NCI-H345 (cell line): ENCODE results near the gene USP36.

ENCODE experiments used
- DNase-seq: peaks from one replicate; lab custom pipeline; 2025; lab: John Stamatoyannopoulos, UW

The USP36 gene

GRCh38 chr17:78836420-78837021, 4.1 kb downstream of the USP36 start:
- DNase-seq, result no peak

- DNase-seq, result no peak
Observed at GRCh38 chr17:78834571-78834970, 6.0 kb downstream of the USP36 start.

- DNase-seq, result no peak
Observed at GRCh38 chr17:78832541-78832810, 8.1 kb downstream of the USP36 start.

GRCh38 chr17:78831688-78832540, 8.7 kb downstream of the USP36 start:
- DNase-seq, result no peak

- no peak for DNase-seq
Observed at GRCh38 chr17:78829477-78829876, 11.1 kb downstream of the USP36 start.

GRCh38 chr17:78828470-78829185, 12.0 kb downstream of the USP36 start:
- no peak for DNase-seq

GRCh38 chr17:78826836-78827509, 13.6 kb downstream of the USP36 start:
- DNase-seq, result no peak

- no peak for DNase-seq
Observed at GRCh38 chr17:78826421-78826820, 14.2 kb downstream of the USP36 start.

- DNase-seq, result no peak
Observed at GRCh38 chr17:78825696-78826095, 14.9 kb downstream of the USP36 start.

GRCh38 chr17:78824240-78824639, 16.4 kb downstream of the USP36 start:
- no peak for DNase-seq

- no peak for DNase-seq
Observed at GRCh38 chr17:78823282-78824046, 17.1 kb downstream of the USP36 start.

- DNase-seq, result no peak
Observed at GRCh38 chr17:78822552-78822951, 18.1 kb downstream of the USP36 start.

GRCh38 chr17:78821961-78822360, 18.7 kb downstream of the USP36 start:
- no peak for DNase-seq

- DNase-seq, result no peak
Observed at GRCh38 chr17:78820841-78821240, 19.8 kb downstream of the USP36 start.

GRCh38 chr17:78819806-78820792, 20.5 kb downstream of the USP36 start:
- DNase-seq, result no peak

- DNase-seq, result no peak
Observed at GRCh38 chr17:78819402-78819801, 21.2 kb downstream of the USP36 start.

- DNase-seq, result no peak
Observed at GRCh38 chr17:78818932-78819331, 21.7 kb downstream of the USP36 start.

- DNase-seq, result no peak
Observed at GRCh38 chr17:78818152-78818846, 22.3 kb downstream of the USP36 start.

GRCh38 chr17:78817123-78817522, 23.5 kb downstream of the USP36 start:
- DNase-seq, result no peak

GRCh38 chr17:78815696-78816095, 24.9 kb downstream of the USP36 start:
- DNase-seq, result no peak
